T-helper 22 cell (primary cell): ENCODE measurements around the gene P2RX1.

Source experiments
- DNase-seq: peaks from one replicate; pipeline ENCODE4 v3.0.0-alpha.2; 2020; ENCODE audit warnings: low read depth

P2RX1 gene

GRCh38 chr17:3887804-3888203 is 28.5 kb downstream of the P2RX1 start:
- DNase-seq = no peak

- no peak for DNase-seq
Observed at GRCh38 chr17:3887394-3887793, 28.9 kb downstream of the P2RX1 start.

- DNase-seq = no peak
Observed at GRCh38 chr17:3886776-3887175, 29.5 kb downstream of the P2RX1 start.

DNA sequence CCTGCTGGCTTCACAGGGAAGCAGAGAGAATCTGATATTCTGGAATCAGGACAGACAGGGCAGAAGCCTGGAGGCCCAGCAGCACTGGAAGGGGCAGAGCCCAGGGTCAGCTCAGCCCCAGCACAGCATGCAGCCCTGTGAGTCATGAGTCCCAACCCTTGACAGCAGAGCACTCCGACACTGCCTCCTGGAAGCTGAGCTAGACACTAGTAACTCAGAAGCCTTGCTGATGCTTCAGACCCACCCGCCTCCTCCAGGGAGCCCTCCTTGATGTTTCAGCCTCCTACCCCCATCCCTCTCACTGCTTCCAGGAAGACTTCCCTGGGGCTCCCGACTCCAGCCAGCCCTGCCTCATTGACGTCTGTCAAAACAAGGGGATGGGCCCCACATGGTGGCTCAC is 30.3 kb downstream of the P2RX1 start:
- DNase-seq = no peak

- DNase-seq = no peak
Observed at GRCh38 chr17:3885271-3885670, 31.0 kb downstream of the P2RX1 start.

GRCh38 chr17:3884188-3884587 is 32.1 kb downstream of the P2RX1 start:
- no peak for DNase-seq

DNA sequence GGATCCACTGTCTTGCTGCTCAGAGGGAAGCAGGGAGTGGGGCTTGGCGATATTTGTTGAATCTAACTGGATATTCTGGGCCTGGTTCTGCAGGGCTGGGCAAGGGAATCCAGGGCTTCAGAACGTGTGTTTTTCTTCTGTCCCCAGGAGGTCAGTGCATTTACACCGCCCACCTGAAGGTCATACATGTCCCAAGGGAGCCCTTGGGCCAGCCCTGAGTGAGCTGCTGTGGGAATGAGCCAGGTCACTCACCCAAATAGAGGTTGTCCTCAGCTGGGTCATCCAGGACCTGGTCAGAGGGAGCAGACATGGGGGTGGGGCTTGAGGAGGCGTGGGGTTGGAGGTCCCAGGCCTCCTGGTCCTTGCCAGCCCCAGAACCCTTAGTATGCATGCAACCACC is 34.0 kb downstream of the P2RX1 start:
- no peak for DNase-seq

DNA sequence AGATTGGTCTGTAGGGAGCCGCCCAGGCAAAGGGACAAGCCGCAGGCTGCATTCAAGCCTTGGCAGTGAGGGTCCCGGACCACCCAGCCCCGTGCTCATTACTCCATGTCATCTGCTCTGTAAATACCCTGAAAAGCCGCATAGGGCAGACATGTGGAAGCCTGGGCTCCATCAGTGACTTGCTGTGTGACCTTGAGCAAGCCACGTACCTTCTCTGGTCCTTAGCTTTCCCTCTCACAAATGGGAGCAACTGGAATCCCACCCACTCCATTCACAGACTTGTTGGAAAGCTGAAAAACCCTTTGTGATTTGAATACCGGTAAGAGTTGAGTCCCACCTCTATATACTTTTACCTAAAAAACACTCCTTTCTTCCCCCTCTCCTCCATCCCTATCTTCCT is 35.3 kb downstream of the P2RX1 start:
- DNase-seq = no peak

DNA sequence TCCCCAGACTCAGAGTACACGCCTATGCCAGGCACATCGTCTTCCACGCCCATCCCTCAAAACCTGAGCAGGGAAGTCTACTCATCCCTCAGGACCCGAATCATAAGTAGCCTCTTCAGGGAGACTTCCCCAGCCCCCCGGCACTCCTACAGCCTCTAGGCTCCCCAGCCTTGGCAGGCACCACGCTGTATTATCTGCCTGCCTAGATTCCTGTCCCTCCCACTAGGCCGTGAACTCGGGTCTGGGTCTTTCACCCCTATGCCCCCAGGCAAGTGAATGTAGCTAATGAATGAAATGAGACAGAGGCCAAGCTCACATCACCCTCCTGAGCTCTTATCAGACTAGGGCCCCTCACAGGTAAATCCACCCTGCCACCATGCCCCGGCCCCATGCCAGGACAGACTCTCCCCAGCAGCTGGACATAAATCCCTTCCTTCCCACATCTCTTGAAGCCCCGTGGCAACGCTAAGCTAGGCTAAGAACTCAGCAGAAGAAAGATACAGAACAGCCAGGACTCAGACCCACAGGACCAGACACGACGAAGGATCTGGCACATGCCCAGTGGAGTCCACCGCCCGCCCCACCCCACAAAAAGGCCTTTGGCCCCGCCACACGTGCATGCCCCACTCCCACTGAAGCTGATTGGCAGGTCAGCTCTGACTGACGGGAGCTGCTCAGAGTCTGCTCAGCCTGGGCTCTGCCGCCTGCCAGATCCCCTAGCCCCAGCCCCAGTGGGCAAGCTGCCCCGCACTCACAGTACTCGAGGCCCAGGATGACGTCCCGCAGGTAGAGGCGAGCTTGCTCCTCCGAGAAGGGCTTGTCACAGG is 36.5 kb downstream of the P2RX1 start:
- no peak for DNase-seq

DNA sequence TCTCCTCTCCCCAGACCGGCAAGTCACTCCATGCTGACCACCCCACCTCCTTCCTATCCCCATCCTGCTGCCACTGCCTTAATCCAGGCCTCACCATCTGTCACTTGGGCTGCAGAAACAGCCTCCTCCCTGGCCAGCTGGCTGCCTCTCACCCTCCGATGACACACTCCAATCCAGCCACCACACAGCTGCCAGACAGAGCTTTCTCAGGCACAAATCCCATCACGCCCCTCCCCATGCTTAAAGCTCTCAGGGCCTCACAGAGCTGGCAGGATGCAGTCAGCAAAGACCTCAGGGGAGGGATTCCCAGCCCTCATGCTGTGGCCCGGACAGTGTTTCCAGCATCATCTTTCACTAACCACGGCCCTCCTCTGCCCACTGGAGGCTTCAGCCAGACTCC is 37.1 kb downstream of the P2RX1 start:
- DNase-seq = no peak

DNA sequence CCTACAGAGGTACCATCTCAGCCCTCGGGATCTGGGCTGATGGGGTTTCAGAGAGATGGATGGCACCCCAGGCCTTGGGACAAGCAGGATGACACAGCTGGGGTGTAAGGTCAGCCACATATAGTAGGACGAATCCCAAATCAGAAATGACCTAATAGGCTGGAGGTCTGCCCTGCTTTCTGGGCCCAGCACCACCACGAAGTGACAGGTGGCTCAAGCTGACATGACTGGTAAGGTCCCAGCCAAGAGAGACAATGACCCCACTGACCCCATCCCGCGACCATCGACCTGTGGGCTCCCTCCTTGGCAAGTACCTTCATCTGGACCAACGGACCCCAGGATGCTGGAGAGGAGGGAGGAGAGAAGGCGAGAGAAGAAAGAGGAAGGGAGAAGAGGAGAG is 39.0 kb downstream of the P2RX1 start:
- no peak for DNase-seq

- no peak for DNase-seq
Observed at GRCh38 chr17:3875317-3875716, 40.9 kb downstream of the P2RX1 start.

GRCh38 chr17:3873862-3874261 is 42.4 kb downstream of the P2RX1 start:
- no peak for DNase-seq

DNA sequence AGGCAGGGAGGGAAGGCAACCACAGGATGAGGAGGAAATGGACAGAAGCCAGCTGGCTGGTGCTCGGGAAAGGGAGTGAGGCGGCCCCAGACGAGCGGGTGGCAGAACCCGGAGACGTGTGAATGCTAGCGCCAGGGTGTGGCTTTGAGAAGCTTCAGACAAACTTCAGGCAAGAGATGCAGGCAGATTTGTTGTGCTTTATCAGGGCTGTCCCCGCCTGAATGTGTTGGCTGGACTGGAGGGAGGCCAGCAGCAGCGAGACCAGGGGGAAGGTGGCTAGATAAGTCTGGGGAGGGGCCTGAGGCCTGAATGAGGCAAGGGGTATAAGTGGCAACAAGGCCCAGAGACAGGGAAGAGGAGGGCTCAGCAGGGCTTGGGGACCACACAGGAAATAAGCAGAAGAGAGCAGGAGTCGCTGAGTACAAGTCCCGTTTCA is 45.4 kb downstream of the P2RX1 start:
- no peak for DNase-seq

DNA sequence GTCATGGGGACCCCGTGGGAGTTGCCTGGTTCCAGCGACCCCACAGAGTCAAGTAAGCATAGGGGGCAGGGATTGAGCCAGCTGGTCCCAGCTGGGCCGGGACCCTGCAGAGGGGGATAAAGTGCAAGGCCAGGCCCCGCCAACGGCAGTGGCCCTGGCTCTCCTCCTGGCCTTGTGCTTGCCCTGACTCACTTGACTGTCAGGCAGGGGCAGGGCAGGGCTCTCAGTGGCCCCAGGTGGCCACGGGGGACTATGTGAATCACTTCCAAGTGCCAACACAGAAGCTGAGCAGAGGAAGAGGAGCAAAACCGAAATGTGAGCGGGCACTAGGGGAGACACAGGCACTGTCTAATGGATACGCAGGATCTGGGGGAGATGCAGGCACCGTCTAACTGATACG is 48.7 kb downstream of the P2RX1 start:
- DNase-seq = no peak

DNA sequence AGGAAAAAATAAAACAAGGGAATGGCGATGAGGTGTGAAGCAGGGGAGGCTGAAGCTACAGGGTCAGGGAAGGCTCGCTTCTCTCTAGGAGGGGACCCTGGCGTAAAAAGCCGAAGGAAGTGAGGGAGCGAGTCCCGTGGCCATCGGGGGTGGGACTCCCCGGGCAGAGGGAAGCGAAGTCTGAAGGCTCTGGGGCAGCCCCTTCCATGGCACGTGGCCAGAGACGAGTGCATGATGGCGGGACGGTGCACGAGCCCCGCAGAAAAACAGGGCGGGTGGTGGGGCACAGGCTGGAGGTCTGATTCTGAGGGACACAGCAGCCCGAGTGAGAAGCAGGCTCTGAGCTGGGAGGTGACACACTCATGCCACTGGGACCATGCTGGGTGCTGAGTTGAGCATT is 49.2 kb downstream of the P2RX1 start:
- DNase-seq = no peak

- DNase-seq = no peak
Observed at GRCh38 chr17:3866276-3866675, 50.0 kb downstream of the P2RX1 start.

DNA sequence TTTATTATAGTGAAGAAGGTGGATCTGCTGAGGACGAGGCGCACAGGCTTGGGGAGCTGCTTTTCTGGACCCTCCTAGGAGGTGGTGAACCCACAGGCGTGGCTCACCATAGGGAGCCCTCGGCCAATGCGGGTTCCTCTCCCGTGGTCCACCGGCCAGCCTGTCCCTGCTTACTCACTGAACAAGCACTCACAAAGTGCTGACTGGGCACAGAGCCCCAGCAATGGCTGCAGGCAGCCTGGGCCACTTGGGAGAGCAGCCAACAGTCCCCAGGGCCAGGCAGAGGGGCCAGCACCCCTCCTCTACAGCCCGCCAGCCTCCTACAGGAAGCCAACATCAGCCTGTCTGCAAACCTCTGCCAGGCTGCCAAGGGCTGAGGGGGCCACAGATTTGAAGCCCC is 51.1 kb downstream of the P2RX1 start:
- DNase-seq = no peak

- no peak for DNase-seq
Observed at GRCh38 chr17:3864534-3864933, 51.7 kb downstream of the P2RX1 start.

DNA sequence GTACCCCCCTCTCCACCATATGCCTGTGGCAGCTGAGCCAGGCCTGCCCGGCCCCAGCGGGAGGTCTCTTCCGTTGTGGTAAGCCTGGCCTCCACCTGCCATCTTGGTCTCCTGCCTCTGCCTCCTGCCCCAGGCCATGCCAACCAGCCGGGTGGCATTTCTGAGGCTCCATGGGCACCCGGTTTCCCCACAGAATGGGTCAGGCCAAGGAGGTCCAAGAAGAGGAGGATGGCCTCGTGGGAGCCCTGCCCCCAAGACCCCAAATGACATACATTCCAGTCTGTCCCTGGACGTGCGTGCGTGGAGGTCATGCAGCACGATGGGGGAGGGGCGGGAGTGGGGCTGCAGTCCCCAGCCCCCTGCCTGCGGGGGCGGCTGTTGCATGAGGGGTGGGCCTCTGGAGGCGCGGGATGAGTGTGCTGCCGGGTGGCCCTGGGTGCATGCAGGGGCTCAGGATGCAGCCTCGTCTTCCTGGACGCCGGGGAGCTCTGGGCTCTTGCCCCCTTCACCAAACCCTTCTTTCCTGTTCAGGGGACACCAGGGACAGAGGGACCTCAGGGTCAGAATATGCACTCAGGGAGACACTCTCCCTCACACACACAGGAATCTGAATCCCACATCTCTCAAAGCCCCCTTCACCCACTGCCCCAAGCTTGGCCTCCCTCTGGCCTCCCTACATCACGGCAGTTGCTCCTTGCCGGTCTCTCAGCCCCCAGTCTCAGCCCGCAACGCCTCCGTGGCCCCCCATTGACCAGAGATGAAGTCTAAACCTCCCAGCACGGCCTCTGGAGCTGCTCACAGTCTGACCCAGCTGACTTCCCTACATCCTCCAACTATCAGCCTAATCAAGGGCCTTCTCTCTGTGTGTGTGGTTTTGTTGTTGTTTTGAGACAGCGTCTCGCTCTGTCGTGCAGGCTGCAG is 54.2 kb downstream of the P2RX1 start:
- DNase-seq = no peak

DNA sequence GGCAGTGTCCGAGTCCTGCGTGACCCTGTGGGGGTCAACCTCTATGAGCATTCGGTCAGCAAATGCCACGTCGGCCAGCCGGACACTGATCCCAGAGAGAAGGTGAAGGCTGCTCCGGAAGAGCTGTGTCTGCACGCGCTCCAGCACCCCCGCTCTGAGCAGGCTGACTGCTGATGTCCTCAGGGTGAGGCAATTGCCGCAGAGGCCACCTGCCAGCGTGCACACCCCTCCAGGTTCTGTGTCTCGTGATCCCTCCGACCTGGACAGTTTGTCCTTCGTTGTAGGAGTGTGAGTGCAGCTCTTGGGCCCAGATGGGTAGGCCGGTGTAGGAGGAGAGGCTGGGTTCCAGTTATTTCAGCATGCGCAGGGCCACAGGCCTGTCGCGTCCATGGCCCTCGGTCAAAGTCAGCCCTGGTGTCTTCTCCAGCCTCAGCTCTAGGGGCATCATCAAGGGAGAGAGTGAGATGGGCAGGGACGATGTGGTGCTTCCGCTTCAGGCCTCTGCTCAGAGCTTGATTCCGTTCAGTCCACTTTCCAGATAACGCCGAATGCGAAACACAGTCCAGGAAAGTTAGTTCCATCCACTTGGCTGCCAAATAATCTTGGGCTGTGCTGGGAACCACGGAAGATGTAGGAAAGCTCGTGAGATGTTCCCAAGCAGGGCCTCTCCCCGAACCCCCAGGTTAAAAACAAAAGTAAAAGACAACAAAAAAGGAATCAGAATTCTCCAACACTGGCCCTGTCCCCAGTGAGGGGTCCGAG is 55.1 kb downstream of the P2RX1 start:
- DNase-seq = no peak

DNA sequence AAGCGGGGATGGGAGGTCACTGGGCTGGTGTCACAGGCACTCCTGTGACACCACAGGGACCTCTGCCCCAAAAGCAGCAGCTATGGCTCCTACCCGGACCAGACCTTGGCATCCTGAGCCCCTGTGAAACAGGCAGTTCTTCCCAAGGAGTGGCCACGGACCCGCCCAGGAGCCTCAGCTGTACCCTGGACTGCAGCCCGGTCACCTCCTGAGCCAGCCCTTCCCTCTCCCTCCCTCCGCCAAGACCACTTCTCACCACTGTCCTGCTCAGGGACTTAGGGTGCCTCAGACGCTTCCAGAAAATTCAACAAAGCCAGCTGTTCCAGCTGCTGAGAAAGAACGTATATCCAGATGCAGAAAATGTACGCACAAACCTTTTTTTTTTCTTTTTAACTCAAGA is 56.3 kb downstream of the P2RX1 start:
- DNase-seq = no peak
